ENCODE measurements around the gene CASS4.
"Not testable (repeated sequence)": the region's sequence is repeated elsewhere in the genome, so short reads cannot be mapped to it uniquely, and the experiment has no call there.

GRCh38 chr20:56390396-56390795 is 21.7 kb upstream of the CASS4 start:
- not testable (repeated sequence) for TF ChIP-seq SAP30 (IDR thresholded peaks at IDR 0.05; ENCODE audit: borderline replicate concordance, insufficient read depth, low read depth, low read length, poor library complexity, severe bottlenecking); HDAC6 (IDR thresholded peaks at IDR 0.05; ENCODE audit: low read depth, low read length); TRIM24 (IDR thresholded peaks at IDR 0.05); POLR2A (conservative IDR thresholded peaks at IDR 0.05); SFPQ (IDR thresholded peaks at IDR 0.05; ENCODE audit: low read depth, low read length); ELK1 (CRISPR knock-in tag; IDR thresholded peaks at IDR 0.05); SMC3 (conservative IDR thresholded peaks at IDR 0.05; ENCODE audit: insufficient read depth, low read depth, low read length); CTCF (IDR thresholded peaks at IDR 0.05 in 2 of 3, conservative IDR thresholded peaks at IDR 0.05 in 1 of 3; ENCODE audit: insufficient read depth in 2 of 3, low read depth in 1 of 3, low read length in 3 of 3); MBD1 (CRISPR knock-in tag; IDR thresholded peaks at IDR 0.05); EZH2 (IDR thresholded peaks at IDR 0.05; ENCODE audit: borderline replicate concordance, low read depth, low read length); ELF1 (tag; IDR thresholded peaks at IDR 0.05); ZC3H8 (IDR thresholded peaks at IDR 0.05); KAT8 (IDR thresholded peaks at IDR 0.05; ENCODE audit: low read depth); GABPA (tag; conservative IDR thresholded peaks at IDR 0.05; ENCODE audit: low read depth)
